HEK293 (cell line): ENCODE measurements around the gene FGFRL1.

Source experiments
- CTCF ChIA-PET: fragments of 350-600 bp; formaldehyde crosslinking; extraction: SDS; loops from one replicate; lab custom pipeline; 2021; ENCODE audit warnings: antibody characterized with exemption; lab: Yijun Ruan, JAX
- POLR2A ChIA-PET: fragments of 300-600 bp; formaldehyde crosslinking; extraction: SDS; loops from one replicate; lab custom pipeline; 2020; ENCODE audit warnings: antibody characterized with exemption, inconsistent platforms; lab: Yijun Ruan, JAX
- H3K27ac ChIP-seq: fragments of 200-500 bp; sonication (Bioruptor generic); 2 replicates; pipeline ENCODE4 v1.5.1; 2014; ENCODE audit warnings: low read depth, low read length, control low read depth, inconsistent platforms; ENCODE audit errors: extremely low read depth
- H3K36me3 ChIP-seq, 2 experiments: fragments of 200-500 bp in 1 of 2; sonication (Bioruptor generic) in 1 of 2; 1 replicate in 1 of 2; 2 replicates in 1 of 2; pipeline ENCODE4 v1.5.1; 2014 to 2017; ENCODE audit warnings: inconsistent platforms in 2 of 2, low read length in 2 of 2; ENCODE audit not compliant: control insufficient read depth in 2 of 2, insufficient read depth in 1 of 2
- H3K4me1 ChIP-seq: fragments of 200-500 bp; sonication (Bioruptor generic); 2 replicates; pipeline ENCODE4 v1.5.1; 2014; ENCODE audit warnings: mild to moderate bottlenecking, low read length, inconsistent platforms; ENCODE audit not compliant: control insufficient read depth, insufficient read depth
- H3K4me3 ChIP-seq: 2 replicates; pipeline ENCODE4 v1.5.1; 2011; ENCODE audit warnings: low read depth, mild to moderate bottlenecking, control low read depth, low read length, moderate library complexity
- H3K9me3 ChIP-seq: fragments of 200-500 bp; sonication (Bioruptor generic); 2 replicates; pipeline ENCODE4 v1.5.1; 2014; ENCODE audit warnings: low read depth, low read length, inconsistent platforms; ENCODE audit not compliant: control insufficient read depth, insufficient read depth
- GLI2 ChIP-seq: fragments of 450-650 bp; formaldehyde crosslinking; IDR thresholded peaks from 2 replicates; pipeline ENCODE4; 2017; ENCODE audit warnings: missing biosample characterization, missing genetic modification characterization, low read depth, borderline replicate concordance
- HOXC10 ChIP-seq: sonication (generic); formaldehyde crosslinking; IDR thresholded peaks from 2 replicates; pipeline ENCODE4 v1.8.1; 2023; ENCODE audit warnings: mild to moderate bottlenecking, missing genetic modification reagents
- OVOL3 ChIP-seq: fragments of 450-650 bp; formaldehyde crosslinking; IDR thresholded peaks from 2 replicates; pipeline ENCODE4 v1.5.1; 2016; ENCODE audit warnings: missing biosample characterization, missing genetic modification characterization
- SCRT1 ChIP-seq: fragments of 450-650 bp; formaldehyde crosslinking; IDR thresholded peaks from 2 replicates; pipeline ENCODE4 v1.5.1; 2016; ENCODE audit warnings: missing biosample characterization, missing genetic modification characterization, borderline replicate concordance
- SCRT2 ChIP-seq: fragments of 450-650 bp; formaldehyde crosslinking; IDR thresholded peaks from 2 replicates; pipeline ENCODE4 v1.5.1; 2016; ENCODE audit warnings: missing biosample characterization, missing genetic modification characterization
- ZNF184 ChIP-seq: fragments of 450-650 bp; IDR thresholded peaks from 2 replicates; pipeline ENCODE4 v1.5.1; 2018; ENCODE audit warnings: missing biosample characterization, mild to moderate bottlenecking, missing genetic modification characterization
- ZNF423 ChIP-seq: fragments of 450-650 bp; formaldehyde crosslinking; IDR thresholded peaks from 2 replicates; pipeline ENCODE4 v1.5.1; 2016; ENCODE audit warnings: missing biosample characterization, missing genetic modification characterization
- ZNF501 ChIP-seq: fragments of 450-650 bp; formaldehyde crosslinking; IDR thresholded peaks from 2 replicates; pipeline ENCODE4 v1.5.1; 2016; ENCODE audit warnings: missing biosample characterization, missing genetic modification characterization
- ZNF513 ChIP-seq: fragments of 450-650 bp; IDR thresholded peaks from 2 replicates; pipeline ENCODE4 v1.5.1; 2018; ENCODE audit warnings: missing biosample characterization, missing genetic modification characterization
- ZNF701 ChIP-seq: fragments of 450-650 bp; formaldehyde crosslinking; IDR thresholded peaks from 2 replicates; pipeline ENCODE4 v1.5.1; 2016; ENCODE audit warnings: missing biosample characterization, missing genetic modification characterization
- ZNF777 ChIP-seq: fragments of 450-650 bp; formaldehyde crosslinking; IDR thresholded peaks from 2 replicates; pipeline ENCODE4 v1.5.1; 2017; ENCODE audit warnings: missing biosample characterization, missing genetic modification characterization, borderline replicate concordance
- ZXDB ChIP-seq: fragments of 450-650 bp; formaldehyde crosslinking; IDR thresholded peaks from 2 replicates; pipeline ENCODE4 v1.5.1; 2016; ENCODE audit warnings: missing biosample characterization, missing genetic modification characterization
- TF ChIP-seq, protein P1 (sequence below): fragments of 450-650 bp; formaldehyde crosslinking; optimal IDR thresholded peaks from 2 replicates; pipeline ENCODE3; 2016; ENCODE audit warnings: missing biosample characterization, mild to moderate bottlenecking, missing genetic modification characterization
- TF ChIP-seq, protein P2 (sequence below): fragments of 450-650 bp; formaldehyde crosslinking; IDR thresholded peaks from 2 replicates; pipeline ENCODE4 v1.5.1; 2016; ENCODE audit warnings: missing biosample characterization, missing genetic modification characterization
- TF ChIP-seq, protein P3 (sequence below): fragments of 450-650 bp; formaldehyde crosslinking; IDR thresholded peaks from 2 replicates; pipeline ENCODE4 v1.5.1; 2017; ENCODE audit warnings: missing biosample characterization, missing genetic modification characterization
- TF ChIP-seq, protein P4 (sequence below): fragments of 450-650 bp; formaldehyde crosslinking; IDR thresholded peaks from 2 replicates; pipeline ENCODE4 v1.5.1; 2016; ENCODE audit warnings: missing biosample characterization, missing genetic modification characterization, low read depth

The FGFRL1 gene

GRCh38 chr4:1074077-1074476, 62.7 kb downstream of the FGFRL1 start:
- CTCF ChIA-PET, result interaction anchor here (0.6 kb wide), 1 partner anchor 19 kb away, joined by 3 read pairs; no protein-coding TSS in a partner anchor
- TF ChIP-seq, protein P1, sequence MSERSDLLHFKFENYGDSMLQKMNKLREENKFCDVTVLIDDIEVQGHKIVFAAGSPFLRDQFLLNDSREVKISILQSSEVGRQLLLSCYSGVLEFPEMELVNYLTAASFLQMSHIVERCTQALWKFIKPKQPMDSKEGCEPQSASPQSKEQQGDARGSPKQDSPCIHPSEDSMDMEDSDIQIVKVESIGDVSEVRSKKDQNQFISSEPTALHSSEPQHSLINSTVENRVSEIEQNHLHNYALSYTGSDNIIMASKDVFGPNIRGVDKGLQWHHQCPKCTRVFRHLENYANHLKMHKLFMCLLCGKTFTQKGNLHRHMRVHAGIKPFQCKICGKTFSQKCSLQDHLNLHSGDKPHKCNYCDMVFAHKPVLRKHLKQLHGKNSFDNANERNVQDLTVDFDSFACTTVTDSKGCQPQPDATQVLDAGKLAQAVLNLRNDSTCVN (tag by site-specific recombination), result no peak
- TF ChIP-seq HOXC10 (CRISPR knock-in tag), result no peak
- POLR2A ChIA-PET, result no interaction called here
- Histone ChIP-seq H3K4me1 (no peaks in the 10 kb centered on the region), H3K9me3 (no peaks in the 10 kb centered on the region), H3K27ac (no peak overlapping the region), H3K36me3 (no peaks in the 10 kb centered on the region), H3K4me3 (no peak overlapping the region)

GRCh38 chr4:1075225-1075624, 63.8 kb downstream of the FGFRL1 start:
- Histone ChIP-seq H3K4me1 (no peaks in the 10 kb centered on the region), H3K27ac (no peak overlapping the region), H3K9me3 (no peaks in the 10 kb centered on the region), H3K4me3 (no peak overlapping the region), H3K36me3 (no peaks in the 10 kb centered on the region)
- CTCF ChIA-PET, result no interaction called here
- POLR2A ChIA-PET, result no interaction called here
- TF ChIP-seq ZNF501 (tag by site-specific recombination) (no peak), ZNF701 (tag by site-specific recombination) (no peak), ZNF777 (tag by site-specific recombination) (no peak), GLI2 (no peak)
- TF ChIP-seq, protein P2, sequence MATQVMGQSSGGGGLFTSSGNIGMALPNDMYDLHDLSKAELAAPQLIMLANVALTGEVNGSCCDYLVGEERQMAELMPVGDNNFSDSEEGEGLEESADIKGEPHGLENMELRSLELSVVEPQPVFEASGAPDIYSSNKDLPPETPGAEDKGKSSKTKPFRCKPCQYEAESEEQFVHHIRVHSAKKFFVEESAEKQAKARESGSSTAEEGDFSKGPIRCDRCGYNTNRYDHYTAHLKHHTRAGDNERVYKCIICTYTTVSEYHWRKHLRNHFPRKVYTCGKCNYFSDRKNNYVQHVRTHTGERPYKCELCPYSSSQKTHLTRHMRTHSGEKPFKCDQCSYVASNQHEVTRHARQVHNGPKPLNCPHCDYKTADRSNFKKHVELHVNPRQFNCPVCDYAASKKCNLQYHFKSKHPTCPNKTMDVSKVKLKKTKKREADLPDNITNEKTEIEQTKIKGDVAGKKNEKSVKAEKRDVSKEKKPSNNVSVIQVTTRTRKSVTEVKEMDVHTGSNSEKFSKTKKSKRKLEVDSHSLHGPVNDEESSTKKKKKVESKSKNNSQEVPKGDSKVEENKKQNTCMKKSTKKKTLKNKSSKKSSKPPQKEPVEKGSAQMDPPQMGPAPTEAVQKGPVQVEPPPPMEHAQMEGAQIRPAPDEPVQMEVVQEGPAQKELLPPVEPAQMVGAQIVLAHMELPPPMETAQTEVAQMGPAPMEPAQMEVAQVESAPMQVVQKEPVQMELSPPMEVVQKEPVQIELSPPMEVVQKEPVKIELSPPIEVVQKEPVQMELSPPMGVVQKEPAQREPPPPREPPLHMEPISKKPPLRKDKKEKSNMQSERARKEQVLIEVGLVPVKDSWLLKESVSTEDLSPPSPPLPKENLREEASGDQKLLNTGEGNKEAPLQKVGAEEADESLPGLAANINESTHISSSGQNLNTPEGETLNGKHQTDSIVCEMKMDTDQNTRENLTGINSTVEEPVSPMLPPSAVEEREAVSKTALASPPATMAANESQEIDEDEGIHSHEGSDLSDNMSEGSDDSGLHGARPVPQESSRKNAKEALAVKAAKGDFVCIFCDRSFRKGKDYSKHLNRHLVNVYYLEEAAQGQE (tag by site-specific recombination), result no peak

GRCh38 chr4:1075809-1076699, 64.6 kb downstream of the FGFRL1 start:
- H3K36me3 ChIP-seq, result no peaks in the 10 kb centered on the region
- no peaks in the 10 kb centered on the region for H3K4me1 ChIP-seq
- H3K4me3 ChIP-seq, result no peak overlapping the region
- ChIA-PET CTCF (interaction anchor here (0.8 kb wide), 1 partner anchor 171 kb away, joined by 4 read pairs; no protein-coding TSS in a partner anchor), POLR2A (no interaction called here)
- no peaks in the 10 kb centered on the region for H3K9me3 ChIP-seq
- no peak overlapping the region for H3K27ac ChIP-seq
- TF ChIP-seq, protein P3, sequence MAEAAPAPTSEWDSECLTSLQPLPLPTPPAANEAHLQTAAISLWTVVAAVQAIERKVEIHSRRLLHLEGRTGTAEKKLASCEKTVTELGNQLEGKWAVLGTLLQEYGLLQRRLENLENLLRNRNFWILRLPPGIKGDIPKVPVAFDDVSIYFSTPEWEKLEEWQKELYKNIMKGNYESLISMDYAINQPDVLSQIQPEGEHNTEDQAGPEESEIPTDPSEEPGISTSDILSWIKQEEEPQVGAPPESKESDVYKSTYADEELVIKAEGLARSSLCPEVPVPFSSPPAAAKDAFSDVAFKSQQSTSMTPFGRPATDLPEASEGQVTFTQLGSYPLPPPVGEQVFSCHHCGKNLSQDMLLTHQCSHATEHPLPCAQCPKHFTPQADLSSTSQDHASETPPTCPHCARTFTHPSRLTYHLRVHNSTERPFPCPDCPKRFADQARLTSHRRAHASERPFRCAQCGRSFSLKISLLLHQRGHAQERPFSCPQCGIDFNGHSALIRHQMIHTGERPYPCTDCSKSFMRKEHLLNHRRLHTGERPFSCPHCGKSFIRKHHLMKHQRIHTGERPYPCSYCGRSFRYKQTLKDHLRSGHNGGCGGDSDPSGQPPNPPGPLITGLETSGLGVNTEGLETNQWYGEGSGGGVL (tag by site-specific recombination), result no peak
- no peak for TF ChIP-seq ZNF423 (tag by site-specific recombination)
- TF ChIP-seq ZXDB (tag by site-specific recombination), result no peak
- TF ChIP-seq OVOL3 (tag by site-specific recombination), result no peak
- TF ChIP-seq, protein P4, sequence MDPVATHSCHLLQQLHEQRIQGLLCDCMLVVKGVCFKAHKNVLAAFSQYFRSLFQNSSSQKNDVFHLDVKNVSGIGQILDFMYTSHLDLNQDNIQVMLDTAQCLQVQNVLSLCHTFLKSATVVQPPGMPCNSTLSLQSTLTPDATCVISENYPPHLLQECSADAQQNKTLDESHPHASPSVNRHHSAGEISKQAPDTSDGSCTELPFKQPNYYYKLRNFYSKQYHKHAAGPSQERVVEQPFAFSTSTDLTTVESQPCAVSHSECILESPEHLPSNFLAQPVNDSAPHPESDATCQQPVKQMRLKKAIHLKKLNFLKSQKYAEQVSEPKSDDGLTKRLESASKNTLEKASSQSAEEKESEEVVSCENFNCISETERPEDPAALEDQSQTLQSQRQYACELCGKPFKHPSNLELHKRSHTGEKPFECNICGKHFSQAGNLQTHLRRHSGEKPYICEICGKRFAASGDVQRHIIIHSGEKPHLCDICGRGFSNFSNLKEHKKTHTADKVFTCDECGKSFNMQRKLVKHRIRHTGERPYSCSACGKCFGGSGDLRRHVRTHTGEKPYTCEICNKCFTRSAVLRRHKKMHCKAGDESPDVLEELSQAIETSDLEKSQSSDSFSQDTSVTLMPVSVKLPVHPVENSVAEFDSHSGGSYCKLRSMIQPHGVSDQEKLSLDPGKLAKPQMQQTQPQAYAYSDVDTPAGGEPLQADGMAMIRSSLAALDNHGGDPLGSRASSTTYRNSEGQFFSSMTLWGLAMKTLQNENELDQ (tag by site-specific recombination), result no peak
- no peak for TF ChIP-seq ZNF184 (tag by site-specific recombination)
- TF ChIP-seq ZNF513 (tag by site-specific recombination), result no peak
- 0 out of 2 replicates have a peak, but pooled peaks have one; percentile 36 for TF ChIP-seq SCRT1 (tag by site-specific recombination)
- TF ChIP-seq SCRT2 (tag by site-specific recombination), result peak; percentile 83
